Glutamatergic neuron (in vitro differentiated cells): ENCODE measurements around the gene COBL. TPM values are rescaled to one million over a fixed set of nuclear protein-coding genes. Genes with fewer than 3 reads are reported as not detected.

Source experiments
- DNase-seq: peaks from one replicate; pipeline ENCODE4 v3.0.0; 2022
- H3K27ac Mint-ChIP-seq: one replicate; pipeline ENCODE4 v1.8.0; 2020; ENCODE audit warnings: mild to moderate bottlenecking, mixed read lengths, inconsistent platforms; ENCODE audit not compliant: unreplicated experiment
- H3K27me3 Mint-ChIP-seq: one replicate; pipeline ENCODE4 v1.8.0; 2020; ENCODE audit warnings: mild to moderate bottlenecking, moderate library complexity, mixed read lengths, inconsistent platforms; ENCODE audit not compliant: unreplicated experiment
- H3K36me3 Mint-ChIP-seq: one replicate; pipeline ENCODE4 v1.8.0; 2020; ENCODE audit warnings: mild to moderate bottlenecking, mixed read lengths, inconsistent platforms; ENCODE audit not compliant: unreplicated experiment
- H3K4me1 Mint-ChIP-seq: one replicate; pipeline ENCODE4 v1.8.0; 2020; ENCODE audit warnings: mild to moderate bottlenecking, low read depth, mixed read lengths, inconsistent platforms; ENCODE audit not compliant: unreplicated experiment
- H3K4me3 Mint-ChIP-seq: one replicate; pipeline ENCODE4 v1.8.0; 2020; ENCODE audit warnings: mild to moderate bottlenecking, mixed read lengths, inconsistent platforms; ENCODE audit not compliant: unreplicated experiment
- H3K9me3 Mint-ChIP-seq: one replicate; pipeline ENCODE4 v1.8.0; 2020; ENCODE audit warnings: mild to moderate bottlenecking, moderate library complexity, mixed read lengths, inconsistent platforms; ENCODE audit not compliant: unreplicated experiment
- total RNA-seq: library from RNA; stranded (reverse); fragmentation: NEBNext Ultra II Directional; extraction: Animal tissue kit (Norgen Biotek cat#: 25700); gene quantifications from one replicate; pipeline ENCODE4 v1.2.1, GENCODE V29; 2021; ENCODE audit not compliant: unreplicated experiment
- TF ChIP-seq, protein P1 (sequence below): fragments of 200-600 bp; sonication (generic); IDR thresholded peaks from one replicate; pipeline ENCODE4 v1.5.0; 2021; ENCODE audit not compliant: partially characterized antibody, unreplicated experiment

COBL gene
- total RNA-seq, 1 donor from 2014 or later, result 3.3 TPM

DNA sequence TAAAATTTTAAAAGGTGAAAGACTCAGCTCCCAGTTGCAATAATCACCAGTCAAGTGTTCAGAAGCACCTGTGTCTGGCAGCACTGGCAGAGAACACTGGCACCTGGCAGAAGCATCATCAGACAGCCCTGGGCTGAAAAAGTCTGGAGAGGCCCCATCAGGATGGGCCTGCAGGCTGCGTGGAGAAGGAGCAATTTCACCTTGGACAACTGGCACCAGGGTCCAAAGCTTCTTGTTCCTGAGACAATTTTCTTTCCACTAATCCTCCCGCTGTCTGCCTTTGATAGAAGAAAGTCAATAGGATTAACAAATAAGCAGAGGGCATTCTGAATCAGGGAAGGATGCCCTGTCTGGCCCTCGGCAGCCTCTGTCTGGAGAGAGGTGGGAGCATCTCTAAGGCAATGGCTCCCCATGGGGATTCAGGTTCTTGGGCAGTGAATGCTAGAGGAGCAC is 6.5 kb downstream of the COBL start:
- Mint-ChIP-seq H3K4me3 (no peak overlapping the region), H3K9me3 (no peaks in the 10 kb centered on the region), H3K36me3 (no peaks in the 10 kb centered on the region), H3K27ac (no peak overlapping the region), H3K4me1 (peaks cover 18% of the 10 kb centered on the region), H3K27me3 (peaks cover 2% of the 10 kb centered on the region)
- no peak for DNase-seq
- TF ChIP-seq, protein P1, sequence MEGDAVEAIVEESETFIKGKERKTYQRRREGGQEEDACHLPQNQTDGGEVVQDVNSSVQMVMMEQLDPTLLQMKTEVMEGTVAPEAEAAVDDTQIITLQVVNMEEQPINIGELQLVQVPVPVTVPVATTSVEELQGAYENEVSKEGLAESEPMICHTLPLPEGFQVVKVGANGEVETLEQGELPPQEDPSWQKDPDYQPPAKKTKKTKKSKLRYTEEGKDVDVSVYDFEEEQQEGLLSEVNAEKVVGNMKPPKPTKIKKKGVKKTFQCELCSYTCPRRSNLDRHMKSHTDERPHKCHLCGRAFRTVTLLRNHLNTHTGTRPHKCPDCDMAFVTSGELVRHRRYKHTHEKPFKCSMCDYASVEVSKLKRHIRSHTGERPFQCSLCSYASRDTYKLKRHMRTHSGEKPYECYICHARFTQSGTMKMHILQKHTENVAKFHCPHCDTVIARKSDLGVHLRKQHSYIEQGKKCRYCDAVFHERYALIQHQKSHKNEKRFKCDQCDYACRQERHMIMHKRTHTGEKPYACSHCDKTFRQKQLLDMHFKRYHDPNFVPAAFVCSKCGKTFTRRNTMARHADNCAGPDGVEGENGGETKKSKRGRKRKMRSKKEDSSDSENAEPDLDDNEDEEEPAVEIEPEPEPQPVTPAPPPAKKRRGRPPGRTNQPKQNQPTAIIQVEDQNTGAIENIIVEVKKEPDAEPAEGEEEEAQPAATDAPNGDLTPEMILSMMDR, result no peak

DNA sequence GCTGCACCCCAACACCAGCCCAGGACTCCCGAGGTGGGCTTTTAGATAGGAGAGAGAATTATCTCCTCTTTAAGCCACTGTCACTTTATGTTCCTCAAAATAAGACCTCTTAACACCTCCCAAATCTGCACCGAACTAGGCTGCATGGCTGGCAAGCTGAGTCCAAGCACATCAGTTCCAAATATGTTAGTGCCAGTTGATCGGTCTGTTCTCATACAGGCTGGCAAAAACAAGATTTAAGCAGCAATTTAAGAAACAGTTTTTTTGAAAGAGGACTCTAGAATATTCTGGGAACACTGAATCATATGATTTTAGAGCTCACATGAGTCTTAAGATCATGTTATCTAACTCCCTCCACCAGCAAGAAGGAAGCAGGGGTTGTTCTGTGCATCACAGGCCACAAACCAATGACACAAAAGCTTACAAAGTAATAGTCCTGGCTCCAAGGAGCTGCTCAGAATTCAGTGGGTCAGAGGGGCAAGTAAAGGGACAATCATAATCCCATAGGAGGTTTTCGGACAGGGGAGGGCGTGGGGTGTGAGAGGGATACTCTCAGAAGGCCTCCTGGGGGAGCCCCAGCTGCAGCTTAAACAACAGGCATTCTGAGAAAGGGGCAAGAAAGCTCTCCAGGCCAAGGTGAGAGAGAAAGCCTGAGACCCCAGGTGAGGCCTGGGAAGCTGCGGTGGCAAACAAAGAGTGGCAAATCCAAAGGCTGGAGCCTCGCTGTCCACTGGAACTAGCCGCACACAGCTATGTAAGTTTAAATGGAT is 7.1 kb downstream of the COBL start:
- H3K4me1 Mint-ChIP-seq, result peaks cover 18% of the 10 kb centered on the region
- no peaks in the 10 kb centered on the region for H3K36me3 Mint-ChIP-seq

DNA sequence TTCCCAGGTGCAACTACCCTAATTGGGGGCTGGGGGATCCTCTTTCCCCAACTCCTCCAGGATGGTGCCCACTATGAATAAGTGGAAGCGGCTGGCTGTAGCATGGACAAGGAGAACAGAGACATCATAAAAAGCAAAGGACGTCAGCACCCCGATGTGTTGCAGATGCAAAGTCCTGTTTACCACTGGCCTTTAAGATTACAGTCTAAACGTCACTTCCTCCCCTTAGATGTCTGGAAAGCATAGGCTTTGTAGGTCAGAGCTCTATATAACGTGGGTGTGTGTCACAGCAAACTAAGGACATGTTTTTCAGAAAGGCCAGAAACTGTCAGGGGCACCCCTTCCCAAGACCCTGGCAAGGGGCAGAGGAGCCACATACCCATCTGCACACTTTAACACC is 7.9 kb downstream of the COBL start:
- no peak for DNase-seq
- TF ChIP-seq, protein P1, result no peak
- Mint-ChIP-seq H3K36me3 (no peaks in the 10 kb centered on the region), H3K4me1 (peaks cover 18% of the 10 kb centered on the region), H3K9me3 (no peaks in the 10 kb centered on the region), H3K4me3 (no peak overlapping the region), H3K27me3 (peaks cover 2% of the 10 kb centered on the region), H3K27ac (no peak overlapping the region)

More for the DNA sequence above, 7.1 kb downstream of the COBL start:
- H3K27ac Mint-ChIP-seq, result no peak overlapping the region
- DNase-seq, result no peak
- TF ChIP-seq, protein P1, result no peak
- H3K27me3 Mint-ChIP-seq, result peaks cover 2% of the 10 kb centered on the region
- H3K4me3 Mint-ChIP-seq, result no peak overlapping the region
- H3K9me3 Mint-ChIP-seq, result no peaks in the 10 kb centered on the region

DNA sequence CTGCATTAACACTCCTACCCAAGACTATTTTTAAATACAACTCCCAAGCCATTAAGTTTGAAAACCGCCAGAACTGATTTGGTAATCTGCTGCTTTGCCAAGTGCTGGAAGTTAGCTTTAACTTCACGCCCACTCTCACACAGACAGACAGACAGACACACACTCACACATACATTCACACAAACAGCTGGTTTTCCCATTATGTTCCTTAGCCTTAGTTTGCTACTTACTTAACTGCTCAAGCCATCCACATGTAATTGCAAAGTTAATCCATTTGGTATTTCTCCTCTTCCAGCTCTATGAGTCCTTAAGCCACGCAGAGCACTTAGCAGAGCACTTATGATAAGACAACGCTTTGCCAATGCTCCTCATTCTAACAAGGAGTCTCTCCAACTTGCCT is 8.3 kb downstream of the COBL start:
- no peak for DNase-seq
- Mint-ChIP-seq H3K4me3 (no peak overlapping the region), H3K4me1 (peaks cover 18% of the 10 kb centered on the region), H3K27ac (peak overlapping the region; percentile 9), H3K36me3 (no peaks in the 10 kb centered on the region), H3K9me3 (no peaks in the 10 kb centered on the region), H3K27me3 (peaks cover 2% of the 10 kb centered on the region)
- TF ChIP-seq, protein P1, result no peak

DNA sequence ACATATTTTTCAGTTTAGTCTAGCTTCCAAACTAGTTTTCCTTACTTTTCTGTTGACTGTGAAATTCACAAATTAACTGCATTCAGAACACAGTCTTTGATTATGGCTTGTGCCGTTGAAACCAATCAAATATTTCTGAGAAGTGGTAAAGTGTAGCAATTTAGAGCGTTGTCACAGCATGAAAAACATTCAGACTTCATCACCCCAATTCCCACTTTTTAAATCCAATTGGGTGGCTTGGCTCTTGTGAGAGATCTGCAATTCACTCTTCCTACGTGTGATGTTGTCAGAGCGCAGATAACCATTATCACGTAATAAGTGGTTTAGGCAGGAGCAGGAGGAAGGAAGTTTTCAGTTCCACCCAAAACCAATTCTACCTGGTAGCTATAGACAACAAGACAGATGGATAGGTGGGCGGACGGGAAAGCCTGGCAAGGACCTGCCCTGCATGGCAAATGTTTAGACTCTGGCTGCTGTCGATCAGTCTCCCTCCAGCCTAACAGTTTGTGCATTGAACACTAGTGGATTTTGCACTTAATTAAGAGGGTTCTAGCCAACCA is 8.9 kb downstream of the COBL start:
- H3K9me3 Mint-ChIP-seq, result no peaks in the 10 kb centered on the region
- H3K27me3 Mint-ChIP-seq, result peaks cover 2% of the 10 kb centered on the region
- H3K4me3 Mint-ChIP-seq, result no peak overlapping the region
- TF ChIP-seq, protein P1, result no peak
- DNase-seq, result no peak
- no peaks in the 10 kb centered on the region for H3K36me3 Mint-ChIP-seq
- peaks cover 18% of the 10 kb centered on the region for H3K4me1 Mint-ChIP-seq
- peak overlapping the region; percentile 9 for H3K27ac Mint-ChIP-seq
